Neural cell (in vitro differentiated cells): Measurements from ENCODE around the gene FARP1. TPM values are rescaled to one million over a fixed set of nuclear protein-coding genes. Genes with fewer than 3 reads are reported as not detected.

ENCODE experiments used
- H2AFZ ChIP-seq: fragments of 200-600, 300-800 bp; sonication (generic), shearing (Covaris generic); 2 replicates; pipeline ENCODE4 v1.6.0; 2014; ENCODE audit warnings: low read depth, mild to moderate bottlenecking, antibody characterized with exemption, low read length, moderate library complexity
- H3F3A ChIP-seq: fragments of 200-600 bp; shearing (Covaris generic); 2 replicates; pipeline ENCODE4 v1.6.1; 2016; ENCODE audit warnings: mild to moderate bottlenecking, moderate library complexity, mixed read lengths, antibody characterized with exemption, low read length; ENCODE audit not compliant: insufficient read depth, poor library complexity, severe bottlenecking
- H3K27ac ChIP-seq: fragments of 200-600, 300-800 bp; sonication (generic), shearing (Covaris generic); 2 replicates; pipeline ENCODE4 v1.5.1; 2014; ENCODE audit warnings: mild to moderate bottlenecking, low read length, moderate library complexity
- H3K27me3 ChIP-seq: fragments of 300-800, 200-600 bp; sonication (generic), shearing (Covaris generic); 2 replicates; pipeline ENCODE4 v1.6.0; 2014; ENCODE audit warnings: mild to moderate bottlenecking, low read depth, low read length, moderate library complexity; ENCODE audit not compliant: insufficient read depth
- H3K36me3 ChIP-seq: fragments of 300-800, 200-600 bp; sonication (generic), shearing (Covaris generic); 2 replicates; pipeline ENCODE4 v1.5.1; 2014; ENCODE audit warnings: mild to moderate bottlenecking, antibody characterized with exemption, low read length, moderate library complexity; ENCODE audit not compliant: insufficient read depth
- H3K4me2 ChIP-seq: fragments of 300-800, 200-600 bp; sonication (generic), shearing (Covaris generic); 2 replicates; pipeline ENCODE4 v1.6.0; 2014; ENCODE audit warnings: mild to moderate bottlenecking, low read length
- H3K4me3 ChIP-seq: fragments of 300-800, 200-600 bp; sonication (generic), shearing (Covaris generic); 2 replicates; pipeline ENCODE4 v1.5.1; 2014; ENCODE audit warnings: mild to moderate bottlenecking, low read length, moderate library complexity
- H3K79me2 ChIP-seq: fragments of 200-600 bp; shearing (Covaris generic); replicated peaks from 2 replicates; pipeline ENCODE4 v1.6.0; 2014; ENCODE audit warnings: mild to moderate bottlenecking, low read length, moderate library complexity; ENCODE audit not compliant: insufficient read depth
- H3K9ac ChIP-seq: fragments of 300-800, 200-600 bp; sonication (generic), shearing (Covaris generic); 2 replicates; pipeline ENCODE4 v1.6.1; 2016; ENCODE audit warnings: mild to moderate bottlenecking, low read length, mixed read lengths
- H3K9me2 ChIP-seq: fragments of 200-600 bp; shearing (Covaris generic); 2 replicates; pipeline ENCODE4 v1.6.1; 2016; ENCODE audit warnings: mild to moderate bottlenecking, low read length, mixed read lengths; ENCODE audit not compliant: insufficient read depth
- H3K9me3 ChIP-seq: fragments of 200-600, 300-800 bp; sonication (generic), shearing (Covaris generic); 2 replicates; pipeline ENCODE4 v1.6.1; 2016; ENCODE audit warnings: mild to moderate bottlenecking, mixed run types, low read length, moderate library complexity, mixed read lengths
- H4K20me1 ChIP-seq: fragments of 200-600 bp; shearing (Covaris generic); 2 replicates; pipeline ENCODE4 v1.6.1; 2016; ENCODE audit warnings: mild to moderate bottlenecking, mixed run types; ENCODE audit not compliant: insufficient read depth
- CTCF ChIP-seq: fragments of 450-650 bp; IDR thresholded peaks from 2 replicates; pipeline ENCODE4 v1.5.1; 2014; ENCODE audit warnings: antibody characterized with exemption, mild to moderate bottlenecking, moderate library complexity; ENCODE audit not compliant: poor library complexity, severe bottlenecking
- EP300 ChIP-seq: fragments of 450-650 bp; conservative IDR thresholded peaks from 2 replicates; pipeline ENCODE4 v1.6.1; 2014; ENCODE audit warnings: antibody characterized with exemption, mild to moderate bottlenecking, moderate library complexity; ENCODE audit not compliant: poor library complexity, severe bottlenecking
- EZH2 ChIP-seq: fragments of 200-600, 300-800 bp; shearing (Covaris generic), sonication (generic); IDR thresholded peaks from 2 replicates; pipeline ENCODE4 v1.6.1; 2014; ENCODE audit warnings: antibody characterized with exemption, low read length, borderline replicate concordance, mild to moderate bottlenecking; ENCODE audit not compliant: insufficient read depth, poor library complexity, severe bottlenecking
- MXI1 ChIP-seq: fragments of 450-650 bp; conservative IDR thresholded peaks from 2 replicates; pipeline ENCODE4 v1.6.1; 2014; ENCODE audit warnings: antibody characterized with exemption, mild to moderate bottlenecking; ENCODE audit not compliant: poor library complexity, severe bottlenecking
- POLR2AphosphoS5 ChIP-seq: IDR thresholded peaks from 2 replicates; pipeline ENCODE4 v1.6.1; 2012
- RAD21 ChIP-seq: fragments of 450-650 bp; conservative IDR thresholded peaks from 2 replicates; pipeline ENCODE4 v1.6.1; 2014; ENCODE audit warnings: antibody characterized with exemption, mild to moderate bottlenecking, moderate library complexity
- SMC3 ChIP-seq: fragments of 450-650 bp; conservative IDR thresholded peaks from 2 replicates; pipeline ENCODE4 v1.6.1; 2014; ENCODE audit warnings: antibody characterized with exemption, mild to moderate bottlenecking, moderate library complexity; ENCODE audit not compliant: poor library complexity
- TAF1 ChIP-seq: IDR thresholded peaks from 2 replicates; pipeline ENCODE4 v1.6.1; 2012; ENCODE audit warnings: low read depth
- polyA plus RNA-seq: library from polyadenylated mRNA; depleted of rRNA; stranded (reverse); fragments of >200 nt; gene quantifications from 2 replicates; pipeline ENCODE4 v1.2.3, GENCODE V29; 2014
- TF ChIP-seq, protein P1 (sequence below): IDR thresholded peaks from 2 replicates; pipeline ENCODE4 v1.6.1; 2012; ENCODE audit warnings: borderline replicate concordance

The FARP1 gene
- polyA plus RNA-seq, 1 donor from 2014 or later: 19.7 TPM

DNA sequence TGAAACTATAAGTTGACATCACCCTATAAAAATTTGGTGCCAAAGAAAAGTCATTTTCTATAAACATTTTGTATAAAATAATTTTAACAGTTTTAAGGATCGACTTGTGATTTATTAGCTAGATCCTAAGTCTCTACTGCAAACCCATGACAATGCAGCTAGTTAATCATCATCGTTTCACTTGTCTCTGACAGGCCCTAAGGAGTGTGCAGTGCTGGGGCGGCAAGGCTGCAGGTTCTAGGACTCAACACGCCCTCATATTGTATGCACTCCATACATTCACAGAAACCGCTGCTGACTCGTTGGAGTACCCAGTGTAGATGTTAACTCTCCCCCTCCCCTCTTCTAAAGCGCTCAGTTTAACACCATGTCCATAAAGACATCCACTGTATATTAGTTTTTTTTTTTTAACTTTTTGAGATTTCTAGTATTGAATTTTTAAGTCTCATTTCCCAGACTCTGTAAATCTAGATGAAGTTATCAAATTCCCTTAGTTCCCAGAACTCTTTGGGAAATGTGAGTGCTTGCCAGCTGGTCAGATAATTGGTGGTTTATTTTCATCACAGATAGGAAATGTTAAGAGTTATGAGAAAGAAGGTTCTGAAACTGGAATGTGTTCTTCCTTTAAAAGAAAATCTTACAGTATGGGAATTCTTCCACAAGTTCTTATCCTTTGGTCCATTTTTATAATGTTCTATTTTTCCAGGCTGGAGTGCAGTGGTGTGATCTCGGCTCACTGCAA, 197.0 kb downstream of the FARP1 start:
- no peak for TF ChIP-seq MXI1
- Histone ChIP-seq H3K79me2 (peaks cover 8% of the 10 kb centered on the region), H3K9ac (no peak overlapping the region), H3K27ac (no peak overlapping the region), H2AFZ (no peak overlapping the region), H3K27me3 (no peaks in the 10 kb centered on the region), H3K9me2 (no peaks in the 10 kb centered on the region), H3K4me3 (no peak overlapping the region), H3K4me2 (no peak overlapping the region), H3F3A (no peaks in the 10 kb centered on the region), H3K36me3 (no peaks in the 10 kb centered on the region), H3K9me3 (no peaks in the 10 kb centered on the region), H4K20me1 (no peaks in the 10 kb centered on the region)

- Histone ChIP-seq H3K4me3 (no peak overlapping the region), H3K27ac (no peak overlapping the region)
- no peak for TF ChIP-seq POLR2AphosphoS5
- TF ChIP-seq EZH2: no peak
- TF ChIP-seq, protein P1, sequence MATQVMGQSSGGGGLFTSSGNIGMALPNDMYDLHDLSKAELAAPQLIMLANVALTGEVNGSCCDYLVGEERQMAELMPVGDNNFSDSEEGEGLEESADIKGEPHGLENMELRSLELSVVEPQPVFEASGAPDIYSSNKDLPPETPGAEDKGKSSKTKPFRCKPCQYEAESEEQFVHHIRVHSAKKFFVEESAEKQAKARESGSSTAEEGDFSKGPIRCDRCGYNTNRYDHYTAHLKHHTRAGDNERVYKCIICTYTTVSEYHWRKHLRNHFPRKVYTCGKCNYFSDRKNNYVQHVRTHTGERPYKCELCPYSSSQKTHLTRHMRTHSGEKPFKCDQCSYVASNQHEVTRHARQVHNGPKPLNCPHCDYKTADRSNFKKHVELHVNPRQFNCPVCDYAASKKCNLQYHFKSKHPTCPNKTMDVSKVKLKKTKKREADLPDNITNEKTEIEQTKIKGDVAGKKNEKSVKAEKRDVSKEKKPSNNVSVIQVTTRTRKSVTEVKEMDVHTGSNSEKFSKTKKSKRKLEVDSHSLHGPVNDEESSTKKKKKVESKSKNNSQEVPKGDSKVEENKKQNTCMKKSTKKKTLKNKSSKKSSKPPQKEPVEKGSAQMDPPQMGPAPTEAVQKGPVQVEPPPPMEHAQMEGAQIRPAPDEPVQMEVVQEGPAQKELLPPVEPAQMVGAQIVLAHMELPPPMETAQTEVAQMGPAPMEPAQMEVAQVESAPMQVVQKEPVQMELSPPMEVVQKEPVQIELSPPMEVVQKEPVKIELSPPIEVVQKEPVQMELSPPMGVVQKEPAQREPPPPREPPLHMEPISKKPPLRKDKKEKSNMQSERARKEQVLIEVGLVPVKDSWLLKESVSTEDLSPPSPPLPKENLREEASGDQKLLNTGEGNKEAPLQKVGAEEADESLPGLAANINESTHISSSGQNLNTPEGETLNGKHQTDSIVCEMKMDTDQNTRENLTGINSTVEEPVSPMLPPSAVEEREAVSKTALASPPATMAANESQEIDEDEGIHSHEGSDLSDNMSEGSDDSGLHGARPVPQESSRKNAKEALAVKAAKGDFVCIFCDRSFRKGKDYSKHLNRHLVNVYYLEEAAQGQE: no peak
- no peak for TF ChIP-seq MXI1
- TF ChIP-seq SMC3: no peak
- no peak for TF ChIP-seq EP300
- TF ChIP-seq CTCF: no peak
- no peak for TF ChIP-seq RAD21
- no peak for TF ChIP-seq TAF1
These were observed 200.1 kb downstream of the FARP1 start for GRCh38 chr13:98342953-98343352.

More at GRCh38 chr13:98342953-98343352, 200.1 kb downstream of the FARP1 start:
- H4K20me1 ChIP-seq: no peaks in the 10 kb centered on the region
- no peak overlapping the region for H3K9ac ChIP-seq
- H3K27me3 ChIP-seq: no peaks in the 10 kb centered on the region
- no peaks in the 10 kb centered on the region for H3K9me2 ChIP-seq
- H3F3A ChIP-seq: no peaks in the 10 kb centered on the region
- no peak overlapping the region for H3K4me2 ChIP-seq
- H3K9me3 ChIP-seq: no peaks in the 10 kb centered on the region
- peaks cover 8% of the 10 kb centered on the region for H3K79me2 ChIP-seq
- no peak overlapping the region for H2AFZ ChIP-seq
- no peaks in the 10 kb centered on the region for H3K36me3 ChIP-seq
